Neural cell (in vitro differentiated cells): Measurements from ENCODE around the gene AMZ1. TPM values are rescaled to one million over a fixed set of nuclear protein-coding genes. Genes with fewer than 3 reads are reported as not detected.

Experiments used
- H2AFZ ChIP-seq: fragments of 200-600, 300-800 bp; sonication (generic), shearing (Covaris generic); 2 replicates; pipeline ENCODE4 v1.6.0; 2014; ENCODE audit warnings: low read depth, mild to moderate bottlenecking, antibody characterized with exemption, low read length, moderate library complexity
- H3F3A ChIP-seq: fragments of 200-600 bp; shearing (Covaris generic); 2 replicates; pipeline ENCODE4 v1.6.1; 2016; ENCODE audit warnings: mild to moderate bottlenecking, moderate library complexity, mixed read lengths, antibody characterized with exemption, low read length; ENCODE audit not compliant: insufficient read depth, poor library complexity, severe bottlenecking
- H3K27ac ChIP-seq: fragments of 200-600, 300-800 bp; sonication (generic), shearing (Covaris generic); 2 replicates; pipeline ENCODE4 v1.5.1; 2014; ENCODE audit warnings: mild to moderate bottlenecking, low read length, moderate library complexity
- H3K27me3 ChIP-seq: fragments of 300-800, 200-600 bp; sonication (generic), shearing (Covaris generic); 2 replicates; pipeline ENCODE4 v1.6.0; 2014; ENCODE audit warnings: mild to moderate bottlenecking, low read depth, low read length, moderate library complexity; ENCODE audit not compliant: insufficient read depth
- H3K36me3 ChIP-seq: fragments of 300-800, 200-600 bp; sonication (generic), shearing (Covaris generic); 2 replicates; pipeline ENCODE4 v1.5.1; 2014; ENCODE audit warnings: mild to moderate bottlenecking, antibody characterized with exemption, low read length, moderate library complexity; ENCODE audit not compliant: insufficient read depth
- H3K4me2 ChIP-seq: fragments of 300-800, 200-600 bp; sonication (generic), shearing (Covaris generic); 2 replicates; pipeline ENCODE4 v1.6.0; 2014; ENCODE audit warnings: mild to moderate bottlenecking, low read length
- H3K4me3 ChIP-seq: fragments of 300-800, 200-600 bp; sonication (generic), shearing (Covaris generic); 2 replicates; pipeline ENCODE4 v1.5.1; 2014; ENCODE audit warnings: mild to moderate bottlenecking, low read length, moderate library complexity
- H3K79me2 ChIP-seq: fragments of 200-600 bp; shearing (Covaris generic); replicated peaks from 2 replicates; pipeline ENCODE4 v1.6.0; 2014; ENCODE audit warnings: mild to moderate bottlenecking, low read length, moderate library complexity; ENCODE audit not compliant: insufficient read depth
- H3K9ac ChIP-seq: fragments of 300-800, 200-600 bp; sonication (generic), shearing (Covaris generic); 2 replicates; pipeline ENCODE4 v1.6.1; 2016; ENCODE audit warnings: mild to moderate bottlenecking, low read length, mixed read lengths
- H3K9me2 ChIP-seq: fragments of 200-600 bp; shearing (Covaris generic); 2 replicates; pipeline ENCODE4 v1.6.1; 2016; ENCODE audit warnings: mild to moderate bottlenecking, low read length, mixed read lengths; ENCODE audit not compliant: insufficient read depth
- H3K9me3 ChIP-seq: fragments of 200-600, 300-800 bp; sonication (generic), shearing (Covaris generic); 2 replicates; pipeline ENCODE4 v1.6.1; 2016; ENCODE audit warnings: mild to moderate bottlenecking, mixed run types, low read length, moderate library complexity, mixed read lengths
- H4K20me1 ChIP-seq: fragments of 200-600 bp; shearing (Covaris generic); 2 replicates; pipeline ENCODE4 v1.6.1; 2016; ENCODE audit warnings: mild to moderate bottlenecking, mixed run types; ENCODE audit not compliant: insufficient read depth
- EP300 ChIP-seq: fragments of 450-650 bp; conservative IDR thresholded peaks from 2 replicates; pipeline ENCODE4 v1.6.1; 2014; ENCODE audit warnings: antibody characterized with exemption, mild to moderate bottlenecking, moderate library complexity; ENCODE audit not compliant: poor library complexity, severe bottlenecking
- EZH2 ChIP-seq: fragments of 200-600, 300-800 bp; shearing (Covaris generic), sonication (generic); IDR thresholded peaks from 2 replicates; pipeline ENCODE4 v1.6.1; 2014; ENCODE audit warnings: antibody characterized with exemption, low read length, borderline replicate concordance, mild to moderate bottlenecking; ENCODE audit not compliant: insufficient read depth, poor library complexity, severe bottlenecking
- MXI1 ChIP-seq: fragments of 450-650 bp; conservative IDR thresholded peaks from 2 replicates; pipeline ENCODE4 v1.6.1; 2014; ENCODE audit warnings: antibody characterized with exemption, mild to moderate bottlenecking; ENCODE audit not compliant: poor library complexity, severe bottlenecking
- POLR2AphosphoS5 ChIP-seq: IDR thresholded peaks from 2 replicates; pipeline ENCODE4 v1.6.1; 2012
- RAD21 ChIP-seq: fragments of 450-650 bp; conservative IDR thresholded peaks from 2 replicates; pipeline ENCODE4 v1.6.1; 2014; ENCODE audit warnings: antibody characterized with exemption, mild to moderate bottlenecking, moderate library complexity
- REST ChIP-seq: IDR thresholded peaks from 2 replicates; pipeline ENCODE4 v1.6.1; 2012; ENCODE audit warnings: borderline replicate concordance
- SMC3 ChIP-seq: fragments of 450-650 bp; conservative IDR thresholded peaks from 2 replicates; pipeline ENCODE4 v1.6.1; 2014; ENCODE audit warnings: antibody characterized with exemption, mild to moderate bottlenecking, moderate library complexity; ENCODE audit not compliant: poor library complexity
- TAF1 ChIP-seq: IDR thresholded peaks from 2 replicates; pipeline ENCODE4 v1.6.1; 2012; ENCODE audit warnings: low read depth
- polyA plus RNA-seq: library from polyadenylated mRNA; depleted of rRNA; stranded (reverse); fragments of >200 nt; gene quantifications from 2 replicates; pipeline ENCODE4 v1.2.3, GENCODE V29; 2014
- TF ChIP-seq, protein P1 (sequence below): fragments of 450-650 bp; IDR thresholded peaks from 2 replicates; pipeline ENCODE4 v1.5.1; 2014; ENCODE audit warnings: antibody characterized with exemption, mild to moderate bottlenecking, moderate library complexity; ENCODE audit not compliant: poor library complexity, severe bottlenecking

The AMZ1 gene
- polyA plus RNA-seq, 1 donor from 2014 or later, result not detected

- H3K27me3 ChIP-seq, result no peaks in the 10 kb centered on the region
- no peaks in the 10 kb centered on the region for H3K36me3 ChIP-seq
- H3K9ac ChIP-seq, result no peak overlapping the region
- peaks cover 20% of the 10 kb centered on the region for H3K79me2 ChIP-seq
- TF ChIP-seq TAF1, result no peak
- TF ChIP-seq REST, result no peak
- TF ChIP-seq, protein P1, sequence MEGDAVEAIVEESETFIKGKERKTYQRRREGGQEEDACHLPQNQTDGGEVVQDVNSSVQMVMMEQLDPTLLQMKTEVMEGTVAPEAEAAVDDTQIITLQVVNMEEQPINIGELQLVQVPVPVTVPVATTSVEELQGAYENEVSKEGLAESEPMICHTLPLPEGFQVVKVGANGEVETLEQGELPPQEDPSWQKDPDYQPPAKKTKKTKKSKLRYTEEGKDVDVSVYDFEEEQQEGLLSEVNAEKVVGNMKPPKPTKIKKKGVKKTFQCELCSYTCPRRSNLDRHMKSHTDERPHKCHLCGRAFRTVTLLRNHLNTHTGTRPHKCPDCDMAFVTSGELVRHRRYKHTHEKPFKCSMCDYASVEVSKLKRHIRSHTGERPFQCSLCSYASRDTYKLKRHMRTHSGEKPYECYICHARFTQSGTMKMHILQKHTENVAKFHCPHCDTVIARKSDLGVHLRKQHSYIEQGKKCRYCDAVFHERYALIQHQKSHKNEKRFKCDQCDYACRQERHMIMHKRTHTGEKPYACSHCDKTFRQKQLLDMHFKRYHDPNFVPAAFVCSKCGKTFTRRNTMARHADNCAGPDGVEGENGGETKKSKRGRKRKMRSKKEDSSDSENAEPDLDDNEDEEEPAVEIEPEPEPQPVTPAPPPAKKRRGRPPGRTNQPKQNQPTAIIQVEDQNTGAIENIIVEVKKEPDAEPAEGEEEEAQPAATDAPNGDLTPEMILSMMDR, result no peak
- no peak for TF ChIP-seq RAD21
- no peak for TF ChIP-seq EZH2
- no peak overlapping the region for H3K4me2 ChIP-seq
- H4K20me1 ChIP-seq, result peaks cover 5% of the 10 kb centered on the region
- H3K4me3 ChIP-seq, result no peak overlapping the region
- no peak overlapping the region for H2AFZ ChIP-seq
- H3K27ac ChIP-seq, result no peak overlapping the region
- H3K9me2 ChIP-seq, result no peaks in the 10 kb centered on the region
- H3K9me3 ChIP-seq, result no peaks in the 10 kb centered on the region
- H3F3A ChIP-seq, result no peaks in the 10 kb centered on the region
Measured at GRCh38 chr7:2647594-2648172, 40.3 kb upstream of the AMZ1 start.

GRCh38 chr7:2649139-2649838 lies 38.7 kb upstream of the AMZ1 start:
- H3K9me3 ChIP-seq, result no peaks in the 10 kb centered on the region
- no peak overlapping the region for H3K27ac ChIP-seq
- no peaks in the 10 kb centered on the region for H3K36me3 ChIP-seq
- TF ChIP-seq RAD21 (no peak), TAF1 (no peak), MXI1 (no peak), EZH2 (no peak), EP300 (no peak), REST (no peak), POLR2AphosphoS5 (no peak), SMC3 (no peak)
- TF ChIP-seq, protein P1, result no peak
- no peak overlapping the region for H3K9ac ChIP-seq
- no peaks in the 10 kb centered on the region for H4K20me1 ChIP-seq
- H3K79me2 ChIP-seq, result peaks cover 9% of the 10 kb centered on the region
- H3K4me3 ChIP-seq, result no peak overlapping the region
- H3K4me2 ChIP-seq, result no peak overlapping the region
- H2AFZ ChIP-seq, result no peak overlapping the region
- no peaks in the 10 kb centered on the region for H3K27me3 ChIP-seq
- no peaks in the 10 kb centered on the region for H3K9me2 ChIP-seq
- H3F3A ChIP-seq, result no peaks in the 10 kb centered on the region
